ENCODE data around the gene ABCB10. TPM values are rescaled to one million over a fixed set of nuclear protein-coding genes. Genes with fewer than 3 reads are reported as not detected.

Gene ABCB10
- total and polyA plus RNA-seq, 2 experiments from 2014 or later: 7.6 to 25.2 TPM

DNA sequence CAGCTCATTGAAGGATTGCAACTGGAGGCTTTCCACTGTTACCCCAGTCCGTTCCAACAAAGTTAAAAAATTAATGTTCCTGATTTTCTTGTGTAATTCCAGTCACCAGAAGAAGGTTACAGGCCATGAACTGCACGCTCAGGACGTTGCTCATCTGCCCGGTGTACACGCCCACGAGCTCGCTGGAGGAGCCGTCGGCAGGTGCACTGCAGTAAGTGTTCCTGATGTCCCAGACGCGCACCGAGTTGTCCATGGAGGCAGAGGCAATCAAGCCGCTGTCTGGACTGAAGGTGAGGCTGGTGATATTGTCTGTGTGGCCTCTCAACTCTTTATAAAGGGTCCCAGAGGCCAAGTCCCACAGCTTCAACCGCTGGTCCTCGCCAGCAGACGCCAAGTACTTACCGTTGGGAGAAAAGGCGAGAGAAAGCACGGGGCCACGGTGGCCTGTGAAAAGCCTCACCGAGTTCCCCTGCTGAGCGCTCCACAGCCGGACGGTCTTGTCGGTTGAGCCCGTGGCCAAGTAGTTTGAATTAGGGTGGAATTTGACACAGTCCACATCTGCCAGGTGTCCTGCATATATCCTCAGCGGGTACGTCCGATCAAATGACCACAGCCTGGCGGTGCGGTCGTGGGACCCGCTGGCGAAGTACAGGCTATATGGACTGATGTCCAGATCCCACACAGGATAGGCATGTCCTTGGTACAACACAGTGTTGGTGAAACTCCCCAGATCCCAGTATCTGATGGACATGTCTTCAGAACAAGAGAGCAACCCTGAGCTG is 35.9 kb upstream of the ABCB10 start:
- in situ Hi-C loops (cut with MboI): no loop called here
- Histone ChIP-seq H3K9ac (no peak overlapping the region), H3K27me3 (replicated peaks; ENCODE audit: insufficient read depth) (no peaks in the 10 kb centered on the region), H4K20me1 (ENCODE audit: insufficient read depth) (no peaks in the 10 kb centered on the region), H3K27ac (no peak overlapping the region), H3F3A (ENCODE audit: insufficient read depth) (peaks cover 29% of the 10 kb centered on the region), H3K4me3 (no peak overlapping the region), H3K9me2 (ENCODE audit: insufficient read depth) (no peaks in the 10 kb centered on the region), H3K4me1 (ENCODE audit: insufficient read depth) (peaks cover 26% of the 10 kb centered on the region), H3K4me2 (ENCODE audit: unreplicated experiment) (no peak overlapping the region), H3K79me2 (ENCODE audit: insufficient read depth) (peaks cover 59% of the 10 kb centered on the region), H2AFZ (no peak overlapping the region), H3K9me3 (ENCODE audit: low read depth) (no peaks in the 10 kb centered on the region), H3K36me3 (ENCODE audit: low read depth) (peaks cover 14% of the 10 kb centered on the region; the same call in 1 of the 2 replicates)
- DNase-seq: no peak
- no peak for TF ChIP-seq EZH2phosphoT487 (IDR thresholded peaks at IDR 0.05; ENCODE audit: insufficient read depth, low read depth)
- TF ChIP-seq EZH2 (IDR thresholded peaks at IDR 0.05; ENCODE audit: insufficient read depth, poor library complexity, severe bottlenecking): no peak
- WGBS, 2 experiments (ENCODE audit: low coverage in 1 of 2, low lambda C conversion rate in 2 of 2, missing lambda C conversion rate in 2 of 2): 94% methylated on average over 34 of the region's 34 CpGs

DNA sequence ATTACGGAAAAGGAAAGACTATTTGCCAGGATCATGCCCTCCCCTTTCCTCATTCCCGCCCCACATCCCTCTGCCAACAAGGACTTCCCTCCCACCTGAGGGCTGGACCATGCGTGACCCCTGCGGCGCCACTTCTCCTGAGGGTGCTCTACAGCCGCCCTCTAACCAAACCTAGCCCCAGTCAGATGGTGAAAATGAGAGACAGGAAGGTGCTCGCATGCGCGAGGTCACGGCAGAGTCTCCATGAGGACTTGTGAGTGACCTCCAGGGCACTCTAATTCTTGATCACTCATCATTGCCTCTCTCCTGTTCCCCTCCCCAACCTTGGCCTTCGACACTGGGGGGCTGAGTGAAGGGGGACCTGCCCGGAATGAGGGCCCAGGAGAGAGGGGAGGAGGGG is 35.3 kb upstream of the ABCB10 start:
- peaks cover 24% of the 10 kb centered on the region for H3F3A ChIP-seq (ENCODE audit: insufficient read depth)
- no peaks in the 10 kb centered on the region for H3K27me3 ChIP-seq (replicated peaks; ENCODE audit: insufficient read depth)
- H3K9ac ChIP-seq: no peak overlapping the region
- TF ChIP-seq EZH2phosphoT487 (IDR thresholded peaks at IDR 0.05; ENCODE audit: insufficient read depth, low read depth) (no peak), EZH2 (IDR thresholded peaks at IDR 0.05; ENCODE audit: insufficient read depth, poor library complexity, severe bottlenecking) (no peak)
- H3K27ac ChIP-seq: no peak overlapping the region
- no peaks in the 10 kb centered on the region for H3K9me2 ChIP-seq (ENCODE audit: insufficient read depth)
- H4K20me1 ChIP-seq (ENCODE audit: insufficient read depth): no peaks in the 10 kb centered on the region
- no peak for DNase-seq
- no peaks in the 10 kb centered on the region for H3K9me3 ChIP-seq (ENCODE audit: low read depth)
- peaks cover 53% of the 10 kb centered on the region for H3K79me2 ChIP-seq (ENCODE audit: insufficient read depth)
- H3K36me3 ChIP-seq (ENCODE audit: low read depth): peaks cover 14% of the 10 kb centered on the region; the same call in 1 of the 2 replicates
- no peak overlapping the region for H3K4me2 ChIP-seq (ENCODE audit: unreplicated experiment)
- in situ Hi-C loops (cut with MboI): no loop called here
- WGBS, 2 experiments (ENCODE audit: low coverage in 1 of 2, low lambda C conversion rate in 2 of 2, missing lambda C conversion rate in 2 of 2): 90 to 91% methylated on average over 12 of the region's 12 CpGs
- H2AFZ ChIP-seq: no peak overlapping the region
- peaks cover 24% of the 10 kb centered on the region for H3K4me1 ChIP-seq (ENCODE audit: insufficient read depth)
- no peak overlapping the region for H3K4me3 ChIP-seq

DNA sequence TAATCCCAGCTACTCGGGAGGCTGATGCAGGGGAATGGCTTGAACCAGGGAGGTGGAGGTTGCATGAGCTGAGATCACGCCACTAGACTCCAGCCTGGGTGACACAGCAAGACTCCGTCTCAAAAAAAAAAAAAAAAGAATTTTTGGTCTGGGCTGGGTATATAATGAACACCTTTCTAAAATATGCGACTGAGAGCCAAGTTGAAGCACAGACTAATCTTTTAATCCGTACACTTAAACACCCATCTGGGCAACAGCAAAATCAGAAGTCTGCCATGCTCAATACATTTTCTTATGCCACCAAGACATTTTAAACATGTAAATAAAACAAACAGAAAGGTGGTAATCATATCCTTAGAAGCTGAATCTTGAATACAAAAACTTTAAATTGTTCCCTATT is 31.6 kb upstream of the ABCB10 start:
- no peak for TF ChIP-seq EZH2phosphoT487 (IDR thresholded peaks at IDR 0.05; ENCODE audit: insufficient read depth, low read depth)
- no peak for TF ChIP-seq EZH2 (IDR thresholded peaks at IDR 0.05; ENCODE audit: insufficient read depth, poor library complexity, severe bottlenecking)
- WGBS, 2 experiments (ENCODE audit: low coverage in 1 of 2, low lambda C conversion rate in 2 of 2, missing lambda C conversion rate in 2 of 2): 68 to 76% methylated on average over 5 of the region's 5 CpGs
- Histone ChIP-seq H3K9ac (no peak overlapping the region), H3K9me2 (ENCODE audit: insufficient read depth) (no peaks in the 10 kb centered on the region), H3F3A (ENCODE audit: insufficient read depth) (no peaks in the 10 kb centered on the region), H3K27me3 (replicated peaks; ENCODE audit: insufficient read depth) (no peaks in the 10 kb centered on the region), H3K9me3 (ENCODE audit: low read depth) (no peaks in the 10 kb centered on the region), H4K20me1 (ENCODE audit: insufficient read depth) (no peaks in the 10 kb centered on the region), H2AFZ (no peak overlapping the region), H3K36me3 (ENCODE audit: low read depth) (peaks cover 14% of the 10 kb centered on the region; the same call in 1 of the 2 replicates), H3K27ac (no peak overlapping the region), H3K4me2 (ENCODE audit: unreplicated experiment) (no peak overlapping the region), H3K79me2 (ENCODE audit: insufficient read depth) (peaks cover 24% of the 10 kb centered on the region), H3K4me1 (ENCODE audit: insufficient read depth) (no peaks in the 10 kb centered on the region), H3K4me3 (no peak overlapping the region)
- DNase-seq: no peak
- in situ Hi-C loops (cut with MboI): no loop called here

DNA sequence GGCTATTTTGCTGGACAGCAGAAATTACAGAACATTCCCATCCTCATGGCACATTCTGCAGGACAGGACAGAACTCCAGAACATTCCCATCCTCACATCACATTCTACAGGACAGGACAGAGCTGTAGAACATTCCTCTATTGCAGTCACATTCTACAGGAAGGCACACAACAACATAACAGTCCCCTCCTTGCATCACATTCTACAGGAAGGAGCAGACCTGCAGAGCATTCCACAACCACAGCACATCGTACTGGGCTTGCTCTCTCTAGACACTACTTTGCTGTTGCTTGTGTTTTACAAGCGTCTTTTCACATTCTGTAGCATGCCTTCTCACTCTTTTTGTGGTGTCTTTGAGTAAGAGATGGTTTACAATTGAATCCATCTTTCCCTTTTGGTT is 26.8 kb upstream of the ABCB10 start:
- no peak overlapping the region for H3K4me3 ChIP-seq
- no peak overlapping the region for H3K4me2 ChIP-seq (ENCODE audit: unreplicated experiment)
- H3K27ac ChIP-seq: no peak overlapping the region
- DNase-seq: no peak
- no peaks in the 10 kb centered on the region for H3K79me2 ChIP-seq (ENCODE audit: insufficient read depth)
- no peak overlapping the region for H2AFZ ChIP-seq
- WGBS, 2 experiments (ENCODE audit: low coverage in 1 of 2, low lambda C conversion rate in 2 of 2, missing lambda C conversion rate in 2 of 2): 61 to 69% methylated on average over 2 of the region's 2 CpGs
- H3K4me1 ChIP-seq (ENCODE audit: insufficient read depth): no peaks in the 10 kb centered on the region
- in situ Hi-C loops (cut with MboI): no loop called here
- no peaks in the 10 kb centered on the region for H3K9me2 ChIP-seq (ENCODE audit: insufficient read depth)
- H3K36me3 ChIP-seq (ENCODE audit: low read depth): no peaks in the 10 kb centered on the region
- no peak overlapping the region for H3K9ac ChIP-seq
- no peaks in the 10 kb centered on the region for H3K9me3 ChIP-seq (ENCODE audit: low read depth)
- no peak for TF ChIP-seq EZH2 (IDR thresholded peaks at IDR 0.05; ENCODE audit: insufficient read depth, poor library complexity, severe bottlenecking)
- TF ChIP-seq EZH2phosphoT487 (IDR thresholded peaks at IDR 0.05; ENCODE audit: insufficient read depth, low read depth): no peak
- H3K27me3 ChIP-seq (replicated peaks; ENCODE audit: insufficient read depth): no peaks in the 10 kb centered on the region
- H4K20me1 ChIP-seq (ENCODE audit: insufficient read depth): no peaks in the 10 kb centered on the region
- no peaks in the 10 kb centered on the region for H3F3A ChIP-seq (ENCODE audit: insufficient read depth)
